ENCODE measurements around the gene GET3. TPM values are rescaled to one million over a fixed set of nuclear protein-coding genes. Genes with fewer than 3 reads are reported as not detected.

The GET3 gene
- total and polyA plus RNA-seq, 2 of the 13 experiments (the other 11 are each of a cell fraction or from before 2014, with no cell fraction given): 57.7 to 59.4 TPM

- TF ChIP-seq CERS6 (CRISPR knock-in tag; IDR thresholded peaks at IDR 0.05) (no peak), PRMT3 (CRISPR knock-in tag; IDR thresholded peaks at IDR 0.05; ENCODE audit: borderline replicate concordance, low read depth) (no peak), KDM2A (CRISPR knock-in tag; IDR thresholded peaks at IDR 0.05; ENCODE audit: borderline replicate concordance, low read depth) (no peak), CEBPB (IDR thresholded peaks at IDR 0.05; ENCODE audit: borderline replicate concordance, low read depth, low read length) (no peak), NFE2L2 (IDR thresholded peaks at IDR 0.05; ENCODE audit: low read length) (no peak), BRF2 (CRISPR knock-in tag; IDR thresholded peaks at IDR 0.05) (no peak), PRDM10 (CRISPR knock-in tag; IDR thresholded peaks at IDR 0.05; ENCODE audit: low read depth) (no peak), ZNF34 (CRISPR knock-in tag; IDR thresholded peaks at IDR 0.05; ENCODE audit: borderline replicate concordance) (no peak), TFE3 (CRISPR knock-in tag; IDR thresholded peaks at IDR 0.05) (no peak), MXD4 (CRISPR knock-in tag; IDR thresholded peaks at IDR 0.05) (no peak; the same call in 1 of the 2 replicates), TGIF2 (CRISPR knock-in tag; IDR thresholded peaks at IDR 0.05) (0 out of 2 replicates have a peak, but pooled peaks have one; percentile 39), DNMT3B (CRISPR knock-in tag; conservative IDR thresholded peaks at IDR 0.05) (no peak), CREB1 (IDR thresholded peaks at IDR 0.05) (no peak), CREB1 (CRISPR knock-in tag; IDR thresholded peaks at IDR 0.05) (no peak), HNRNPL (IDR thresholded peaks at IDR 0.05; ENCODE audit: low read depth, low read length) (no peak), CHCHD3 (CRISPR knock-in tag; IDR thresholded peaks at IDR 0.05) (no peak), ZBTB20 (CRISPR knock-in tag; IDR thresholded peaks at IDR 0.05; ENCODE audit: borderline replicate concordance, low read depth) (no peak), HCFC1 (IDR thresholded peaks at IDR 0.05; ENCODE audit: low read depth, low read length) (no peak), PAF1 (CRISPR knock-in tag; IDR thresholded peaks at IDR 0.05) (no peak), ZNF773 (CRISPR knock-in tag; IDR thresholded peaks at IDR 0.05; ENCODE audit: borderline replicate concordance) (no peak), PHF21A (CRISPR knock-in tag; IDR thresholded peaks at IDR 0.05) (no peak), ZBTB7B (CRISPR knock-in tag; IDR thresholded peaks at IDR 0.05) (peak; percentile 4; the same call in 1 of the 2 replicates), CBX5 (CRISPR knock-in tag; IDR thresholded peaks at IDR 0.05; ENCODE audit: borderline replicate concordance) (no peak), KMT2B (CRISPR knock-in tag; IDR thresholded peaks at IDR 0.05) (no peak)
Observed at GRCh38 chr19:12789098-12789903, 52.0 kb downstream of the GET3 start (continued).

Data from HepG2 (cell line).